Endothelial cell (in vitro differentiated cells): Measurements from ENCODE around the gene SNAPC3. TPM values are rescaled to one million over a fixed set of nuclear protein-coding genes. Genes with fewer than 3 reads are reported as not detected.

ENCODE experiments used
- DNase-seq: peaks from one replicate; pipeline ENCODE4 v3.0.0; 2021; ENCODE audit warnings: low spot score
- H3K27ac Mint-ChIP-seq: one replicate; pipeline ENCODE4 v1.8.0; 2021; ENCODE audit warnings: mixed read lengths, inconsistent platforms; ENCODE audit not compliant: unreplicated experiment
- H3K27me3 Mint-ChIP-seq: one replicate; pipeline ENCODE4 v1.8.0; 2021; ENCODE audit warnings: mild to moderate bottlenecking, moderate library complexity, mixed read lengths, inconsistent platforms; ENCODE audit not compliant: unreplicated experiment
- H3K36me3 Mint-ChIP-seq: one replicate; pipeline ENCODE4 v1.8.0; 2021; ENCODE audit warnings: mild to moderate bottlenecking, low read depth, mixed read lengths, inconsistent platforms; ENCODE audit not compliant: unreplicated experiment
- H3K4me1 Mint-ChIP-seq: one replicate; pipeline ENCODE4 v1.8.0; 2021; ENCODE audit warnings: mild to moderate bottlenecking, mixed read lengths, inconsistent platforms; ENCODE audit not compliant: unreplicated experiment
- H3K4me3 Mint-ChIP-seq: one replicate; pipeline ENCODE4 v1.8.0; 2021; ENCODE audit warnings: mild to moderate bottlenecking, mixed read lengths, inconsistent platforms; ENCODE audit not compliant: unreplicated experiment
- H3K9me3 Mint-ChIP-seq: one replicate; pipeline ENCODE4 v1.8.0; 2021; ENCODE audit warnings: mixed read lengths, inconsistent platforms; ENCODE audit not compliant: unreplicated experiment
- total RNA-seq: library from RNA; stranded (reverse); fragmentation: NEBNext Ultra II Directional; extraction: Animal tissue kit (Norgen Biotek cat#: 25700); gene quantifications from one replicate; pipeline ENCODE4 v1.2.1, GENCODE V29; 2021; ENCODE audit not compliant: unreplicated experiment
- TF ChIP-seq, protein P1 (sequence below): fragments of 200-600 bp; sonication (generic); IDR thresholded peaks from one replicate; pipeline ENCODE4 v1.5.0; 2021; ENCODE audit warnings: antibody characterized with exemption; ENCODE audit not compliant: unreplicated experiment

The SNAPC3 gene
- total RNA-seq, 1 donor from 2014 or later, result 31.8 TPM

GRCh38 chr9:15389631-15390030 lies 33.0 kb upstream of the SNAPC3 start:
- H3K4me1 Mint-ChIP-seq, result peaks cover 2% of the 10 kb centered on the region
- H3K36me3 Mint-ChIP-seq, result no peaks in the 10 kb centered on the region
- peaks cover 1% of the 10 kb centered on the region for H3K27me3 Mint-ChIP-seq

DNA sequence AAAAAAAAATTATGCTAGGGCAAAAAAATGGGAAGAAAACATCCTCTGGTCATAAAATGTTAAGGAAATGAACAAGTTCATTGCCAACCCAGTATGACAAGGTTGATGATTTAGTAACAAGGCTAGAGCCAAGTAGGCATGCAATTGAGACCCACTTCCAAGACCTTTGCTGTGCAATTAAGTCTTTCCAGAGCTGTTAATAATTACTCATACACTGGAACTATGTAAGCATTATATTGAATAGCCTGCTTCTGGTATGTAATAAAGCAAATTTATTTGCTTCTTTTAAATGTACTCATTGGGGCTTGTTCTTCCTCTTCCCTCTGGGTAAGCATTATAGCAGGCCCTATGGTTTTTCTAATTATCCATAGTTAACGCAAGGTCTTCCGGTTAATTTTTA lies 32.5 kb upstream of the SNAPC3 start:
- H3K4me3 Mint-ChIP-seq, result no peak overlapping the region
- peaks cover 1% of the 10 kb centered on the region for H3K27me3 Mint-ChIP-seq
- DNase-seq, result no peak
- no peaks in the 10 kb centered on the region for H3K9me3 Mint-ChIP-seq
- no peaks in the 10 kb centered on the region for H3K36me3 Mint-ChIP-seq
- TF ChIP-seq, protein P1, sequence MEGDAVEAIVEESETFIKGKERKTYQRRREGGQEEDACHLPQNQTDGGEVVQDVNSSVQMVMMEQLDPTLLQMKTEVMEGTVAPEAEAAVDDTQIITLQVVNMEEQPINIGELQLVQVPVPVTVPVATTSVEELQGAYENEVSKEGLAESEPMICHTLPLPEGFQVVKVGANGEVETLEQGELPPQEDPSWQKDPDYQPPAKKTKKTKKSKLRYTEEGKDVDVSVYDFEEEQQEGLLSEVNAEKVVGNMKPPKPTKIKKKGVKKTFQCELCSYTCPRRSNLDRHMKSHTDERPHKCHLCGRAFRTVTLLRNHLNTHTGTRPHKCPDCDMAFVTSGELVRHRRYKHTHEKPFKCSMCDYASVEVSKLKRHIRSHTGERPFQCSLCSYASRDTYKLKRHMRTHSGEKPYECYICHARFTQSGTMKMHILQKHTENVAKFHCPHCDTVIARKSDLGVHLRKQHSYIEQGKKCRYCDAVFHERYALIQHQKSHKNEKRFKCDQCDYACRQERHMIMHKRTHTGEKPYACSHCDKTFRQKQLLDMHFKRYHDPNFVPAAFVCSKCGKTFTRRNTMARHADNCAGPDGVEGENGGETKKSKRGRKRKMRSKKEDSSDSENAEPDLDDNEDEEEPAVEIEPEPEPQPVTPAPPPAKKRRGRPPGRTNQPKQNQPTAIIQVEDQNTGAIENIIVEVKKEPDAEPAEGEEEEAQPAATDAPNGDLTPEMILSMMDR, result no peak
- no peak overlapping the region for H3K27ac Mint-ChIP-seq
- peaks cover 2% of the 10 kb centered on the region for H3K4me1 Mint-ChIP-seq

More at GRCh38 chr9:15389631-15390030, 33.0 kb upstream of the SNAPC3 start:
- DNase-seq, result no peak
- Mint-ChIP-seq H3K27ac (no peak overlapping the region), H3K4me3 (no peak overlapping the region), H3K9me3 (no peaks in the 10 kb centered on the region)
- TF ChIP-seq, protein P1, result no peak

DNA sequence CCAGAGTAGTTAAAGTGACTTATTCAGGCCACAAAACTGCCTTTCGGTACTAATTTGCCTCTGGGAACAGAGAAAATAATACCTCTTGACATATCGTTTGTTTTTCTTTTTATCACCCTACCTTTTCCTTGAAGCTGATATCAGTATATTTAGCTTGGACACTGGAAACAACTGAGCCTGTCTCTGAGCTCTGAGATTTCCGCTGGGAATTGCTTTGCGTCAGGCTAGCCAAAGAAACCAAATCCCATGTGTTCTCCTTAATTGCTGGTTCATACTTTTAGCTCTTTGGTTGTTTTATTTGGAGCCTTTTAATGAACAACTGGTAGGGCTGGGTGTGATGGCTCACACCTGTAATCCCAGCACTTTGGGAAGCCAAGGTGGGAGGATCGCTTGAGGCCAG lies 30.3 kb upstream of the SNAPC3 start:
- no peaks in the 10 kb centered on the region for H3K9me3 Mint-ChIP-seq
- no peak for DNase-seq
- H3K27me3 Mint-ChIP-seq, result no peaks in the 10 kb centered on the region
- TF ChIP-seq, protein P1, result no peak
- no peaks in the 10 kb centered on the region for H3K4me1 Mint-ChIP-seq
- H3K4me3 Mint-ChIP-seq, result no peak overlapping the region
- no peak overlapping the region for H3K27ac Mint-ChIP-seq
- no peaks in the 10 kb centered on the region for H3K36me3 Mint-ChIP-seq

DNA sequence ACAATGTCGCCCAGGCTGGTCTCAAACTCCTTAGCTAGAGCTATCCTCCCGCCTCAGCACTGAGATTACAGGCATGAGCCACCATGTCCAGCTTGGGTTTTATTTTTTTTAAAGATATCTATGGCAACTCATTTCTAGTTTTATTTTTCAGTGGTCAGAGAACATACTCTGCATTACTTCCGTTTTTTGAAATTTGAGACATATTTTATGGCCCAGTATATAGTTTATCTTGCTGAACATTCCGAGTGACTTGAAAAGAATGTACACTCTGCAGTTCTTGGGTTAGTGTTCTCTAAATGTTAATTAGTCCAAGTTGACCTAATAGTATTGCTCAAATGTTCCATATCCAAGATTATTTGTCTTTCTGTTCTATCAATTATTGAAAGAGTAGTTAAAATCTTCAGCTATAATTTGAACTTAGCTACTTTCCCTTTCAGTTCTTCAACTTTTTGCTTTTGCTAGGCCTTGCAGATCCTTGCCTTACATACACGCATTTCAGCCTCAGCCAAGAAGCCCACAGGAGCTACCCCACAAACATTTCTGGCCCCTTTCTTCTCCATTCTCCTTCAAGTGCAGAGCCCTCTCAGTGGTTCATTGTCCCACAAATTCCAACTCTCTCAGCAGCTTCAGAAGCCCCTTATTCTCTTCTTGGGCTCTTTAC lies 22.3 kb upstream of the SNAPC3 start:
- H3K27ac Mint-ChIP-seq, result no peak overlapping the region
- no peak for DNase-seq
- no peaks in the 10 kb centered on the region for H3K27me3 Mint-ChIP-seq
- H3K4me3 Mint-ChIP-seq, result no peak overlapping the region
- H3K36me3 Mint-ChIP-seq, result peaks cover 7% of the 10 kb centered on the region
- TF ChIP-seq, protein P1, result no peak
- no peaks in the 10 kb centered on the region for H3K4me1 Mint-ChIP-seq
- H3K9me3 Mint-ChIP-seq, result peaks cover 7% of the 10 kb centered on the region

DNA sequence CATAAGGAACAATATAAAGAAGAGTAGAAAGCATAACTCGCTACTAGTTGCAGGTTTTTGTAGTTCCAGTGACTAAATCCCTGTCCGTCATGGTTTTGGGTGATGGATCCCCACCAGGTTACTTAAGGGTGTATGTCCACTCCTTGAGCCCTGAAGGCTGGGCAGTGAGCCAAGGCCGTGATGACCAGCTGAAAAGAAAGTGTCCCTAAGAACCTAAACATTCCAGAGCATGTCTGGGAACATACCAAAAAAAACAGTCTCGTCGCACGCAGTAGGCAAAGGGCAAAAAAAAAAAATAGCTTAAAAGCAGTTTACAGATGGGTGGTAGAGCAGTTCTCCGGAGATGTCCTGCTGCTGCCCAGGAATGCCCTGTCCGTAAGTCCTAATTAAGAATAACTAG lies 21.4 kb upstream of the SNAPC3 start:
- Mint-ChIP-seq H3K4me3 (no peak overlapping the region), H3K27me3 (no peaks in the 10 kb centered on the region), H3K27ac (no peak overlapping the region), H3K36me3 (peaks cover 10% of the 10 kb centered on the region), H3K4me1 (no peaks in the 10 kb centered on the region), H3K9me3 (peaks cover 9% of the 10 kb centered on the region)
- TF ChIP-seq, protein P1, result no peak
- DNase-seq, result no peak
